HepG2 (cell line): Measurements from ENCODE around the gene ZSWIM8. TPM values are rescaled to one million over a fixed set of nuclear protein-coding genes. Genes with fewer than 3 reads are reported as not detected.

Experiments used
- AFF4 ChIP-seq: sonication (generic); formaldehyde crosslinking; IDR thresholded peaks from 2 replicates; pipeline ENCODE4 v1.4.0; 2020; ENCODE audit warnings: missing genetic modification reagents
- E2F5 ChIP-seq: sonication (generic); formaldehyde crosslinking; conservative IDR thresholded peaks from 2 replicates; pipeline ENCODE4 v1.4.0; 2020; ENCODE audit warnings: missing genetic modification reagents
- FOXO1 ChIP-seq: sonication (generic); formaldehyde crosslinking; IDR thresholded peaks from 2 replicates; pipeline ENCODE4 v1.4.0; 2020; ENCODE audit warnings: missing genetic modification reagents
- HNRNPLL ChIP-seq: fragments of 200-400 bp; formaldehyde crosslinking; IDR thresholded peaks from 2 replicates; pipeline ENCODE4 v1.6.1; 2017; ENCODE audit warnings: mild to moderate bottlenecking, low read depth, low read length; ENCODE audit not compliant: poor library complexity, severe bottlenecking
- HOXA5 ChIP-seq: sonication (generic); formaldehyde crosslinking; IDR thresholded peaks from 2 replicates; pipeline ENCODE4 v1.4.0; 2020; ENCODE audit warnings: missing genetic modification reagents
- MATR3 ChIP-seq: sonication (generic); formaldehyde crosslinking; IDR thresholded peaks from 2 replicates; pipeline ENCODE4 v1.4.0; 2020; ENCODE audit warnings: missing genetic modification reagents
- MXI1 ChIP-seq: IDR thresholded peaks from 3 replicates; pipeline ENCODE4 v1.6.1; 2012; ENCODE audit warnings: low read depth, low read length, inconsistent platforms, borderline replicate concordance
- NR2F6 ChIP-seq, 2 experiments: IDR thresholded peaks; 2 replicates each; pipeline ENCODE4 v1.6.1; 2016; ENCODE audit warnings: antibody characterized with exemption in 1 of 2, mild to moderate bottlenecking in 1 of 2
- PRDM10 ChIP-seq: sonication (generic); formaldehyde crosslinking; IDR thresholded peaks from 2 replicates; pipeline ENCODE4 v1.4.0; 2020; ENCODE audit warnings: low read depth, missing genetic modification reagents
- SIX4 ChIP-seq: sonication (generic); formaldehyde crosslinking; IDR thresholded peaks from 2 replicates; pipeline ENCODE4 v1.4.0; 2020; ENCODE audit warnings: missing genetic modification reagents
- SNAI1 ChIP-seq: sonication (generic); formaldehyde crosslinking; IDR thresholded peaks from 2 replicates; pipeline ENCODE4 v1.5.0; 2020; ENCODE audit warnings: mild to moderate bottlenecking, missing genetic modification reagents, borderline replicate concordance
- TFDP2 ChIP-seq: sonication (generic); formaldehyde crosslinking; IDR thresholded peaks from 2 replicates; pipeline ENCODE4 v1.4.0; 2020; ENCODE audit warnings: missing genetic modification reagents
- ZNF598 ChIP-seq: sonication (generic); formaldehyde crosslinking; IDR thresholded peaks from 2 replicates; pipeline ENCODE4 v1.5.1; 2020; ENCODE audit warnings: mild to moderate bottlenecking, missing genetic modification reagents, borderline replicate concordance
- ZNF687 ChIP-seq: sonication (generic); formaldehyde crosslinking; IDR thresholded peaks from 2 replicates; pipeline ENCODE4 v1.5.1; 2020; ENCODE audit warnings: mild to moderate bottlenecking, missing genetic modification reagents, moderate library complexity
- polyA plus RNA-seq, 8 experiments: library from polyadenylated mRNA; depleted of rRNA in 3 of 8; stranded (reverse) in 7 of 8; unstranded in 1 of 8; fragments of >200 nt; fragmentation: Illumina TruSeq in 4 of 8; extraction: Trizol in 4 of 8; gene quantifications; 2 replicates each; pipeline versions ENCODE4 v1.2.1 to v1.2.3, GENCODE V29; 2011 to 2016; ENCODE audit warnings: low read depth in 4 of 8, missing spikeins in 1 of 8, mixed read lengths in 1 of 8; ENCODE audit not compliant: insufficient read depth in 1 of 8
- total RNA-seq, 5 experiments: library from RNA; depleted of rRNA; stranded (reverse); fragments of >200 nt; fragmentation: Illumina TruSeq; extraction: Trizol; gene quantifications; 2 replicates each; pipeline ENCODE4 v1.2.3, GENCODE V29; 2016; ENCODE audit warnings: low read depth in 1 of 5

ZSWIM8 gene
- total and polyA plus RNA-seq, 2 of the 13 experiments (the other 11 are each of a cell fraction or from before 2014, with no cell fraction given), result 39.9 to 98.2 TPM

- TF ChIP-seq ZNF687 (CRISPR knock-in tag), result peak; percentile 83
- peak; percentile 83 for TF ChIP-seq FOXO1 (CRISPR knock-in tag)
- TF ChIP-seq MATR3 (CRISPR knock-in tag), result no peak
- TF ChIP-seq NR2F6 (IDR thresholded peaks at IDR 0.05), result peak; percentile 92
- TF ChIP-seq NR2F6 (CRISPR knock-in tag; IDR thresholded peaks at IDR 0.05), result peak; percentile 88
- TF ChIP-seq AFF4 (CRISPR knock-in tag), result no peak
- TF ChIP-seq SIX4, result peak; percentile 27; the same call in 1 of the 2 replicates
- no peak for TF ChIP-seq HNRNPLL
- peak; percentile 28; the same call in 1 of the 2 replicates for TF ChIP-seq SNAI1 (CRISPR knock-in tag)
- peak; percentile 91 for TF ChIP-seq PRDM10 (CRISPR knock-in tag)
- 0 out of 2 replicates have a peak, but pooled peaks have one; percentile 78 for TF ChIP-seq HOXA5 (CRISPR knock-in tag)
- no peak for TF ChIP-seq TFDP2 (CRISPR knock-in tag)
- TF ChIP-seq MXI1, result 0 out of 3 replicates have a peak, but pooled peaks have one; percentile 8
- peak; percentile 30; the same call in 1 of the 2 replicates for TF ChIP-seq ZNF598 (CRISPR knock-in tag)
- TF ChIP-seq E2F5 (CRISPR knock-in tag), result no peak
Measured at GRCh38 chr10:73840403-73841060, 55.1 kb downstream of the ZSWIM8 start (continued).
